Measurements from ENCODE around the gene ZBTB45.
"Not testable (repeated sequence)": the region's sequence is repeated elsewhere in the genome, so short reads cannot be mapped to it uniquely, and the experiment has no call there.

ZBTB45 gene

GRCh38 chr19:58554494-58555368 is 35.1 kb upstream of the ZBTB45 start, which contains the start of gene CHMP2A:
Gene CHMP2A, minus strand, starts transcription at chr19:58555105. Its CDS starts 893 bp downstream, at chr19:58554212.
- no peak for DNase-seq

- no peak for DNase-seq
These were observed 34.3 kb upstream of the ZBTB45 start for GRCh38 chr19:58553799-58554493.

GRCh38 chr19:58552655-58553054 is 33.0 kb upstream of the ZBTB45 start:
- no peak for DNase-seq

- DNase-seq: no peak
These were observed 32.2 kb upstream of the ZBTB45 start for GRCh38 chr19:58551577-58552471.

GRCh38 chr19:58551123-58551497 is 31.5 kb upstream of the ZBTB45 start:
- DNase-seq: no peak

- DNase-seq: no peak
These were observed 30.9 kb upstream of the ZBTB45 start for GRCh38 chr19:58550362-58551122.

- no peak for DNase-seq
These were observed 30.2 kb upstream of the ZBTB45 start for GRCh38 chr19:58549664-58550361.

- no peak for DNase-seq
These were observed 29.5 kb upstream of the ZBTB45 start for GRCh38 chr19:58548859-58549663.

GRCh38 chr19:58547323-58548312 is 28.0 kb upstream of the ZBTB45 start:
- no peak for DNase-seq

- DNase-seq: no peak
These were observed 26.5 kb upstream of the ZBTB45 start for GRCh38 chr19:58546019-58546530.

GRCh38 chr19:58545286-58546018 is 25.8 kb upstream of the ZBTB45 start:
- no peak for DNase-seq

GRCh38 chr19:58544591-58545285 is 25.1 kb upstream of the ZBTB45 start:
- no peak for DNase-seq

- DNase-seq: no peak
These were observed 24.4 kb upstream of the ZBTB45 start, which contains the start of gene TRIM28 for GRCh38 chr19:58543826-58544590. Gene TRIM28, plus strand, starts transcription at chr19:58544064. Its CDS starts 694 bp downstream, at chr19:58544758.

- not testable (repeated sequence) for DNase-seq
These were observed 23.2 kb upstream of the ZBTB45 start for GRCh38 chr19:58542641-58543372.

- DNase-seq: not testable (repeated sequence)
These were observed 19.6 kb upstream of the ZBTB45 start for GRCh38 chr19:58539169-58539559.

All from DMS79 treated with DMSO at 0.1 percent for 48 hours (cell line).